Loucy (cell line): ENCODE results near the gene ENDOG.
"Not testable (repeated sequence)": the region's sequence is repeated elsewhere in the genome, so short reads cannot be mapped to it uniquely, and the experiment has no call there.

Experiments
- CTCF ChIP-seq: fragments of 200-600 bp; sonication (generic); conservative IDR thresholded peaks from 2 replicates; pipeline ENCODE4 v1.5.1; 2014; ENCODE audit warnings: mild to moderate bottlenecking, antibody characterized with exemption, low read length
- EZH2phosphoT487 ChIP-seq: fragments of 200-600 bp; IDR thresholded peaks from 2 replicates; pipeline ENCODE4 v1.6.1; 2018; ENCODE audit warnings: antibody characterized with exemption, mild to moderate bottlenecking, moderate library complexity, borderline replicate concordance

GRCh38 chr9:128854454-128854853, 36.2 kb downstream of the ENDOG start:
- not testable (repeated sequence) for TF ChIP-seq CTCF, EZH2phosphoT487
